KBM-7 (cell line): ENCODE results near the gene TRIP13.
A peak's percentile ranks its signal among the peaks of the same experiment; 100 is the strongest.
"Not testable (repeated sequence)": the region's sequence is repeated elsewhere in the genome, so short reads cannot be mapped to it uniquely, and the experiment has no call there.

Experiments used
- DNase-seq: peaks from one replicate; pipeline ENCODE4 v3.0.0-alpha.2; 2015
- in situ Hi-C: fragments of 300-500 bp; cut with MboI; formaldehyde crosslinking; loops from 2 replicates; pipeline ENCODE4 v1.14.3; 2020; ENCODE audit warnings: low sequenced_read_pairs, low pct_unique_long_range_greater_than_20kb, mixed read lengths

Gene TRIP13, protein sequence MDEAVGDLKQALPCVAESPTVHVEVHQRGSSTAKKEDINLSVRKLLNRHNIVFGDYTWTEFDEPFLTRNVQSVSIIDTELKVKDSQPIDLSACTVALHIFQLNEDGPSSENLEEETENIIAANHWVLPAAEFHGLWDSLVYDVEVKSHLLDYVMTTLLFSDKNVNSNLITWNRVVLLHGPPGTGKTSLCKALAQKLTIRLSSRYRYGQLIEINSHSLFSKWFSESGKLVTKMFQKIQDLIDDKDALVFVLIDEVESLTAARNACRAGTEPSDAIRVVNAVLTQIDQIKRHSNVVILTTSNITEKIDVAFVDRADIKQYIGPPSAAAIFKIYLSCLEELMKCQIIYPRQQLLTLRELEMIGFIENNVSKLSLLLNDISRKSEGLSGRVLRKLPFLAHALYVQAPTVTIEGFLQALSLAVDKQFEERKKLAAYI

DNA sequence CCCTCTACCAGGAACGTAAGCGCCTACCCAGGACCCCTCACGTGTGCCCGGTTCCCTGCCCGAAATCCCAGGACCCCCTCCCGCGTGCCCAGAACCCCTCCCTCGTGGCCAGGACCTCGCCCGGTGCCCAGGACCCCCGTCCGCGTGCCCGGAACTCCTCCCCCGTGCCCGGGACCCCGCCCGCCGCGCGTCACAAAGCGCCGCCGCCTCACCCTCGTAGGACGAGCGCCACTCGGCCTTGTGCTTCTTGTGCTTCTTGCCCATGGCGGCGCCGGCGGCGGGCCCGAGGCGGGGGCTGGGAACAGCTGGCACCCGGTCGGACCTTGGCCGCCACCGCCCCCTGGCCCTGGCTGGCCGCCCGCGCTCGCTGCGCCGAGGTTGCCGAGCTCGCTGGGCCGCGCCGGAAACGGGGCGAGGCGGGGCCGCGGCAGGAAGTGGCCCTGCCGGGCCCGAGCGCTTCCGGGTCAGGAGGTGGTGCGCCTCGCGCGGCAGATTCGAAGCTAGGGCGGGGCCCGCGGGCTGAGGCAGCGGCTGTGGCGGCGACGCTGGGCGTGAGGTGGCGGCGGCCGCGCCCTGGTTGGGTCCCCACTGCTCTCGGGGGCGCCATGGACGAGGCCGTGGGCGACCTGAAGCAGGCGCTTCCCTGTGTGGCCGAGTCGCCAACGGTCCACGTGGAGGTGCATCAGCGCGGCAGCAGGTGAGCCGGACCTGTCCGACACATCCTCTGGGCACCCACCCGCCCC is at the start of gene TRIP13, which contains the start of gene BRD9:
Gene TRIP13, plus strand, starts transcription at position 491 of the 743 bp plus-strand sequence. Its CDS starts 115 bp downstream, at position 606.
Gene BRD9, minus strand, starts transcription at position 408 of the 743 bp plus-strand sequence. Its CDS starts 144 bp downstream, at position 264.
- DNase-seq, result peak; percentile 80
- in situ Hi-C loops, result no loop called here

DNA sequence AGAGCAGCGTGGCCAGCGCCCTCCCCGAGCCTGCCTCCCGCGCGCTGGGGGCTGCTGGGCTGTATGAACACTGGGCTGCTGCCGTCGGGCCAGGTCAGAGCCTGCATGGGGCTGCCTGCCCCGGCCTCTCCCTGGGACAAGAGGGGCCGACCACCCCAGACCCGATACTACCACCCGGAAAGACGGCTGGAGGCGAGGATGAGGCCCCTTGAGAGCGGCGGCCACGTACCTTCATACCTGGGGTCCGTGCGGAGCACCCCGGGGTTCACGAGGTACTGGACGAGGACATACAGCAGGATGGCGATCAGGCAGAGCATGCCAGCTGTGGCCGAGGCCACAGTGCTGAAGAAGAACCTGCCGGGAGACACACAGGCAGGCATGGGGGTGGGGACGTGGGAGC is 49.3 kb upstream of the TRIP13 start:
- DNase-seq, result not testable (repeated sequence)
- in situ Hi-C loops, result loop anchor here (5.0 kb wide), 1 partner anchor 96 kb away; no protein-coding TSS in a partner anchor

DNA sequence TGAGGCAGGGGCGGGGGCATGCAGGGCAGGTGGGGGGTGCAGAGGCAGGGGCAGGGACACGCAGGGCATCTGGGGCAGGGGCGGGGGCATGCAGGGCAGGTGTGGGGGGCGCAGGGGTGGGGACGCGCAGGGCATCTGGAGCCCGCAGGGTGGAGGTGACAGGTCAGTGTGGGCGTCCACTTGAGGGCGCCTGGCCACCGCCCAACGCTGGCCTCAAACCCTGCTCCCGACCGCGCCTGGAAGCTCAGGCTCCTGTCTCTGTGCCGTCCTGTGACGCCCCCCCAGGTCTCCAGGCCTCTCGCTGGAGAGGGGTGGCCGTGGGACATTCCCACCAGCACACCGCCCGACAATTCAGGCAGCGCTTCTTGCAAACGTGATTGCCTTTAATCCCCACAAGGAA is 48.8 kb upstream of the TRIP13 start:
- in situ Hi-C loops, result loop anchor here (5.0 kb wide), 1 partner anchor 97 kb away; no protein-coding TSS in a partner anchor
- not testable (repeated sequence) for DNase-seq

DNA sequence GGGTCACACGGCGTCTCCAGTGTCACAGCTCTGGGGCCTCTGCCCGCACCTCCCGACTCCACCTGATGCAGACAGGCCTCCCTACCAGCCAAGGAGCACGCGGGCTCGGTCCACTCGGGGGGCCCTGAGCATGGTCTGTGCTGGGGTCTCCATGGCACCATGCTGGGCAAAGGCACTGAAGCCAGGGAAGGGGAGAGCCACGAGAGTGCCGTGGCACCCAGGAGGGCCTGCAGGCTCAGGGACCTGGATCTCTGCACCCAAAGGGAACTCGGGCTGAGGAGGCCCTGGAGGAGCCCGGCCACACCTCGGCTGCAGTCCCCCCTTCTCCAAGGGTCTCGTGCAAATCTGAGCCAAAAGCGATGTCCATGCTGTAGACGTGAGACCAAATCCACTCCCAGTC is 48.3 kb upstream of the TRIP13 start:
- in situ Hi-C loops, result loop anchor here (5.0 kb wide), 1 partner anchor 97 kb away; no protein-coding TSS in a partner anchor
- DNase-seq, result not testable (repeated sequence)

DNA sequence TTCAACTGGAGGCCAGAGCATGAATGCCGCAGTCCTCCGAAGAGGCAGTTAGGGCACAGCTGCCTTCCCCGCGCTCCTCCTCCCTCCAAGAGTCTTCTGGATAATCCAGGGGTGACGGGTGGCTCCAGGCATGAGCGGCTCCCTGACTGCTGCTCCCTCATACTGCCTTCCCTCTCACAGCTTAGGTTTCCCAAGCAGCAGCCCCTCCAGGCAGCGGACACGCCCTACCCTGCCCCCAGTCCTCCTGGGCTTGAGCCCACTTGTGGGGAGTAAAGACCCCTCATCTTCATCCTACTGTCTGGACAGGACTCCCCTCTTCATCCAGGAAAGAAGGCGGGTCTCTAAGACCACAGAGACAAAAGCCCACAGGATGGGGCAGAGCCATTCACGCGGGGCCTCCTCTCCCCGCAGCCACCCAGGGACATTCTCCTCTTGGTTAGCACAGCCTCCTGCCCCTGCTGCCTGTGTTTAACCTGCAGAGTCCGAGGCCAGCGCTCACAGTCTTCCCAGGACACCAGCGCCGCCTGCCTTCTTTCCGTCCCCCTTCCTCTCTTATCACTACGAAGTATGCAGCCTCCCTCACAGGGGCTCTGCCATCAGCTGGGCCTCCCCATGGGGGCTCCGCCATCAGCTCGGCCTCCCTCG is 47.5 kb upstream of the TRIP13 start:
- in situ Hi-C loops, DNase-seq: not testable (repeated sequence)

DNA sequence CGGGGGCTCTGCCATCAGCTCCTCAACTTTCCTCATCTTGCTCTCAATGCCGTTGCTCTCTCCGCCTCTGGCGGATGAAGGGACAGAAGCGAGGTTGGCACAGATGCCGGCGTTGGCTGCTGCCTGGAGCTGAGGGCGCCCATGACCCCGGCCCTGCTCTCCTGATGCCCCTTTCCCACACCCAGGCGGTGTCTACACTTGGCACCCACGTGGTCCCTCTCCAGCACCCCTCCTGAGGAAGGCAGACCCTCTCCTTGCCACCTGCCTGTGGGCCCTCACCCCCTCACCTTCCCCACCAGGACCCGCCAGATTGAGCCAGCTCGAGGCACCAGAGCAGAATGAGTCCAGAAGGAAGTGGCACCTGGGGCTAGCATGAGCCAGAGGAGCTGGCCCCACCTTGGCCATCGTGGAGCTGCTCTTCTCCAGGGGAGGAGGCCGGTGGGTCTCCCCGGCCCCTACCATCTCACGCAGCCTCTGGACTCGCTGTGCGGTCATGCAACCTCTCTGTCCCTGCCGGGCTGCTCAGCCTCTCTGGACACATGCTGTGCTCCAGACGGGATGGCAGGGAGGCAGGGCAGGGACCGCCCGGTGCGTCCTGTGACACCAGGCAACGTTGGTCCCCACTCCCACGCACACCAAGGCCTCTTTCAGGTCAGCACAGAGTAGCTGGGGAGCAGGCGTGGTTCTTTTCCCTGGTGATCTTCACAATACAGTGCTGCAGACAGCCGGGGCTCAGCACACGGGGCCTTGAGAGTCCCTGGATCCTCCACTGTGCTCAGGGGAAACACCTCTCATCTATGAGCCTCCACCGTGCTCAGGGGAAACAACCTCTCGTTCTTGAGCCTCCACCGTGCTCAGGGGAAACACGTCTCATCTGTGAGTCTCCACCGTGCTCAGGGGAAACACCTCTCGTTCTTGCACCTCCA is 46.7 kb upstream of the TRIP13 start:
- DNase-seq, in situ Hi-C loops: not testable (repeated sequence)

DNA sequence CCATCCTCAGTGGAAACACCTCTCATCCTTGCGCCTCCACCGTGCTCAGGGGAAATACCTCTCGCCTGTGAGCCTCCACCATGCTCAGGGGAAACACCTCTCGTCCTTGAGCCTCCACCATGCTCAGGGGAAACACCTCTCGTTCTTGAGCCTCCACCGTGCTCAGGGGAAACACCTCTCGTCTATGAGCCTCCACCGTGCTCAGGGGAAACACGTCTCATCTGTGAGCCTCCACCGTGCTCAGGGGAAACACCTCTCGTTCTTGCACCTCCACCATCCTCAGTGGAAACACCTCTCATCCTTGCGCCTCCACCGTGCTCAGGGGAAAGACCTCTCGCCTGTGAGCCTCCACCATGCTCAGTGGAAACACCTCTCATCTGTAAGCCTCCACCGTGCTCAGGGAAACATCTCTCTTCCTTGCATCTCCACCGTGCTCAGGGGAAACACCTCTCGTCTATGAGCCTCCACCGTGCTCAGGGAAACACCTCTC is 46.0 kb upstream of the TRIP13 start:
- in situ Hi-C loops, DNase-seq: not testable (repeated sequence)

GRCh38 chr5:847212-847611 is 45.5 kb upstream of the TRIP13 start:
- in situ Hi-C loops, DNase-seq: not testable (repeated sequence)

- in situ Hi-C loops, DNase-seq: not testable (repeated sequence)
Measured at GRCh38 chr5:847736-848135, 44.9 kb upstream of the TRIP13 start.

DNA sequence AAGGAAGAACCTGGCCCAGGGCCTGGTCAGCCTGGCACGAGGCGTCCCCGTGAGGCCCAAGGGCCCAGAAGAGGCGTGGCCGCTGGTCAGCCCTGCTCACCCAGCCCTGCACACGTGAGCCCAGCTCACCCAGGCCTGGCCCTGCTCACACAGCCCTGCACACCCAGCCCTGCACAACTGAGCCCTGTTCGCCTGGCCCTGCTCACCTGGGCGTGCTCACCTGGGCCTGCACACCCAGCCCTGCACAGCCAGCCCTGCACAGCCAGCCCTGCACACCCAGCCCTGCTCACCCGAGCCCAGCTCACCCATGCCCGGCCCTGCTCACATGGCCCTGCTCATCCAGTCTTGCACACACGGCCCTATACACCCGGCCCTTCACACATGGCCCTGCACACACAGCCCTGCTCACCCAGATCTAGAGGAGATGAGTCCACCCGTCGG is 44.0 kb upstream of the TRIP13 start:
- DNase-seq, result no peak

GRCh38 chr5:849651-850301 is 42.9 kb upstream of the TRIP13 start:
- in situ Hi-C loops, result no loop called here
- DNase-seq, result no peak

More for the DNA sequence above, 44.0 kb upstream of the TRIP13 start:
- in situ Hi-C loops, result no loop called here

DNA sequence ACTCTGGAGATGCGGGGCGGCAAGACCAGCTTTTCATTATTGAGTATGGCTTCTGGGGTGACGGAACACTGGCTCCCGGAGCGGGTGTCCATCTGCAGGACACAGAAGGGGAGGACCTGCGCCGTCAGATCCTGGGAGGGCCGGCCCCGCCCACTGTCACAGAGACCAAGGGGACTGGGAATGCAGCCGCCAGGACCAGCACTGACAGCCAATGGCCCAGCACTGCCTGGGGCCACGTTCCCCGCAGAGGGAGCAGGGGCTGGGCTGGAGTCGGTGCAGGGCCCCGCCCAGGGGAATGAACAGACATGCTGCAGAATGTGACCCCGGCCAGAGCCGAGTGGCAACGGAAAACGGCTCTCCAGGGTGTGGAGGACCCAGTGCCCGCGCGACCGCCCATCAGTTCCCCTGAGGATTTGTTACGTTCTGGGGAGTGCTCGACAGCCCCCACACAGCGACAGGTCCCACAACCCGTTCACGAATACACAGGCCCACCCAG is 42.1 kb upstream of the TRIP13 start, which contains the start of gene ZDHHC11:
Gene ZDHHC11, minus strand, starts transcription at position 476 of the 496 bp plus-strand sequence. Its CDS starts 384 bp downstream, at position 92.
- DNase-seq, result no peak
- in situ Hi-C loops, result no loop called here

DNA sequence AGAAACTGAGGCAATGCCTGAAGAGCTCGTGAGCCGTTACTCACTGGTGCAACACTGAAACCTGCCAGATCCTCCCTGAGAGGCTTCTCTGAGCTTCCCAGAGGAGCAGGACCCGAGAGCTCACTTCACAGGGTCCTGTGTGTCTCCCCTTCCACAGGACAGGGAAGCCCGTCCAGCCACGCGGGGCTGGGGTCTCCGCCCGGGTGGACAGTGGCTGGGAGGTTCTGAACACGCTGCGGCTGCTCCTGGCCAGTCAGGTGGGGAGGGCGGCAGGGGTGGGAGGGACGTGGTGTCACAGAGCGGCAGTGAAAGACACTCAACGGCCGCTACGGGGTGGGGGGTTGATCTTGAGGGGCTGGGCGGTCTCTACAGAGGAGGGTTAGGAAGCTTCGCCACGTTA is 41.6 kb upstream of the TRIP13 start:
- DNase-seq, result no peak
- in situ Hi-C loops, result no loop called here

GRCh38 chr5:851553-851952 is 41.1 kb upstream of the TRIP13 start:
- in situ Hi-C loops, result no loop called here
- DNase-seq, result no peak

DNA sequence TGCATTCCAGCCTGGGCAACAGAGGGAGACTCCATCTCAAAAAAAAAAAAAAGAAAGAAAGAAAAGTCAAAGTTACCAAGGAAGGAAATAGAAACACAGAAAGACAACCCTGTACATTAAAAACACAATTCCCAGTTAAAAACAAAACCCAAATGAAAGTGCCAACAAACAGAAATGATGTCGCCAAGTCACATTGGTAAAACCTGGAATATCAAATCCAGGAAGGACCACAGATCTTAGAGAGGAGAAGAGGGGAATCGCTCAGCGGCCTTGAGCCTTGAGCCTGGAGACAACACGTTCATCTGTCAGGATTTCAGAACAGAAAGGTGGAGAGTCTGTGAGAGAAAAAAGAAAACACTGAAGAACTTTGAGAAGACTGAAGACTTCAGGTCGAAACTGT is 40.7 kb upstream of the TRIP13 start:
- in situ Hi-C loops, result no loop called here
- no peak for DNase-seq

- in situ Hi-C loops, result no loop called here
- no peak for DNase-seq
Measured at GRCh38 chr5:852431-853401, 40.0 kb upstream of the TRIP13 start.
